T-helper 2 cell (primary cell): ENCODE results near the gene MAN1C1.

Experiments
- DNase-seq, 5 experiments: peaks; one replicate each; pipeline versions ENCODE4 v3.0.0 to v3.0.0-alpha.2; 2012 to 2022

MAN1C1 gene

GRCh38 chr1:25744140-25744581, 127.6 kb downstream of the MAN1C1 start:
- no peak for DNase-seq

- DNase-seq, result no peak
These were observed 128.2 kb downstream of the MAN1C1 start for GRCh38 chr1:25744636-25745425.

- no peak for DNase-seq
These were observed 129.9 kb downstream of the MAN1C1 start for GRCh38 chr1:25746299-25747045.

GRCh38 chr1:25747046-25747719, 130.6 kb downstream of the MAN1C1 start:
- no peak for DNase-seq

- no peak for DNase-seq
These were observed 132.1 kb downstream of the MAN1C1 start for GRCh38 chr1:25748531-25749205.

- DNase-seq, result no peak
These were observed 134.5 kb downstream of the MAN1C1 start for GRCh38 chr1:25750923-25751605.

- no peak for DNase-seq
These were observed 138.0 kb downstream of the MAN1C1 start for GRCh38 chr1:25754470-25755181.

- no peak for DNase-seq
These were observed 139.0 kb downstream of the MAN1C1 start for GRCh38 chr1:25755475-25756125.

GRCh38 chr1:25756215-25756614, 139.6 kb downstream of the MAN1C1 start:
- no peak for DNase-seq

GRCh38 chr1:25757151-25757845, 140.7 kb downstream of the MAN1C1 start:
- DNase-seq, result no peak

- DNase-seq, result no peak
These were observed 141.2 kb downstream of the MAN1C1 start for GRCh38 chr1:25757846-25758185.

- DNase-seq, result no peak
These were observed 142.0 kb downstream of the MAN1C1 start for GRCh38 chr1:25758466-25759070.

- no peak for DNase-seq
These were observed 143.6 kb downstream of the MAN1C1 start for GRCh38 chr1:25760122-25760719.

GRCh38 chr1:25760871-25761270, 144.3 kb downstream of the MAN1C1 start:
- DNase-seq, result no peak

GRCh38 chr1:25763493-25763892, 146.9 kb downstream of the MAN1C1 start:
- no peak for DNase-seq

- DNase-seq, result no peak
These were observed 148.7 kb downstream of the MAN1C1 start for GRCh38 chr1:25765136-25765922.

GRCh38 chr1:25765923-25766589, 149.5 kb downstream of the MAN1C1 start:
- DNase-seq, result no peak
